Measurements from ENCODE around the gene TEX2.

DNA sequence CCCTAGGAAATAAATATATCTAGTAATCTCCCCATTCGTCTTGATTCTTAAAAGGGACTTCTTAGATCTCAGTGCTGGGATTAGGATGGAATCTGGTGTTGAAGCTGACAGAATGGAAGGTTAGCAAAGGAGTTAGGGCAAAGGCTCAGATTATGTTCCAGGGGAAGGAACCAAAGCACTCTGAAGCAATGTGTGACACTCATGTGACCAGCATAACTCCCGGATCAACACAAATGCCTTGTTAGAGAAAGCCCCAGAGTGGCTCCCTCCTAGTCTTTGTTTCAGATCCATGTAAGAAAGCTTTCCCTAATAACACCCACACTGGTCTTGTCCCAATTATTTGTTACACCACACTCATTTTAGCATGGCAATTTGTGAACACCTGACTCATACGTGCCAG lies 70.5 kb downstream of the TEX2 start:
- TF ChIP-seq, protein P1, sequence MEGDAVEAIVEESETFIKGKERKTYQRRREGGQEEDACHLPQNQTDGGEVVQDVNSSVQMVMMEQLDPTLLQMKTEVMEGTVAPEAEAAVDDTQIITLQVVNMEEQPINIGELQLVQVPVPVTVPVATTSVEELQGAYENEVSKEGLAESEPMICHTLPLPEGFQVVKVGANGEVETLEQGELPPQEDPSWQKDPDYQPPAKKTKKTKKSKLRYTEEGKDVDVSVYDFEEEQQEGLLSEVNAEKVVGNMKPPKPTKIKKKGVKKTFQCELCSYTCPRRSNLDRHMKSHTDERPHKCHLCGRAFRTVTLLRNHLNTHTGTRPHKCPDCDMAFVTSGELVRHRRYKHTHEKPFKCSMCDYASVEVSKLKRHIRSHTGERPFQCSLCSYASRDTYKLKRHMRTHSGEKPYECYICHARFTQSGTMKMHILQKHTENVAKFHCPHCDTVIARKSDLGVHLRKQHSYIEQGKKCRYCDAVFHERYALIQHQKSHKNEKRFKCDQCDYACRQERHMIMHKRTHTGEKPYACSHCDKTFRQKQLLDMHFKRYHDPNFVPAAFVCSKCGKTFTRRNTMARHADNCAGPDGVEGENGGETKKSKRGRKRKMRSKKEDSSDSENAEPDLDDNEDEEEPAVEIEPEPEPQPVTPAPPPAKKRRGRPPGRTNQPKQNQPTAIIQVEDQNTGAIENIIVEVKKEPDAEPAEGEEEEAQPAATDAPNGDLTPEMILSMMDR (IDR thresholded peaks at IDR 0.05), result no peak
- no peak for TF ChIP-seq POLR2A (IDR thresholded peaks at IDR 0.05)

Data from Peyer's patch (tissue), 4 donors.